Right renal cortex interstitium (tissue), 3 donors: ENCODE results near the gene JPH4. TPM values are rescaled to one million over a fixed set of nuclear protein-coding genes. Genes with fewer than 3 reads are reported as not detected.
"Not testable (repeated sequence)": the region's sequence is repeated elsewhere in the genome, so short reads cannot be mapped to it uniquely, and the experiment has no call there.

Source experiments
- DNase-seq, 3 donors: peaks; one replicate each; pipeline ENCODE4 v3.0.0-alpha.2; 2013; ENCODE audit warnings: low read depth in 3 of 3, low spot score in 2 of 3
- polyA plus RNA-seq, 3 donors: library from polyadenylated mRNA; unstranded; fragments of 120-200 nt; gene quantifications; one replicate each; pipeline ENCODE4 v1.2.1, GENCODE V29; 2013; ENCODE audit not compliant: insufficient read length in 3 of 3

The JPH4 gene
- polyA plus RNA-seq, 3 donors = 8.5 to 10.3 (median 9.1) TPM

- DNase-seq = no peak
These were observed 27.1 kb downstream of the JPH4 start, which contains the start of gene ZFHX2 for GRCh38 chr14:23551266-23552028. ZFHX2 (minus strand) TSS chr14:23551765; CDS start chr14:23535325, 16,440 bp downstream.

- no peak for DNase-seq
These were observed 27.8 kb downstream of the JPH4 start for GRCh38 chr14:23550812-23551265.

GRCh38 chr14:23550131-23550811 is 28.3 kb downstream of the JPH4 start:
- DNase-seq = no peak

GRCh38 chr14:23548351-23549318 is 30.0 kb downstream of the JPH4 start:
- DNase-seq = no peak

- DNase-seq = no peak
These were observed 30.7 kb downstream of the JPH4 start for GRCh38 chr14:23547924-23548323.

GRCh38 chr14:23546450-23547035 is 32.0 kb downstream of the JPH4 start:
- no peak for DNase-seq

GRCh38 chr14:23545740-23546365 is 32.7 kb downstream of the JPH4 start:
- DNase-seq = no peak

- no peak for DNase-seq
These were observed 33.8 kb downstream of the JPH4 start for GRCh38 chr14:23544511-23545447.

- no peak for DNase-seq
These were observed 35.2 kb downstream of the JPH4 start for GRCh38 chr14:23543403-23543802.

- no peak for DNase-seq
These were observed 36.3 kb downstream of the JPH4 start for GRCh38 chr14:23542261-23542660.

GRCh38 chr14:23540141-23540469 is 38.5 kb downstream of the JPH4 start:
- DNase-seq = no peak

GRCh38 chr14:23539248-23540140 is 39.1 kb downstream of the JPH4 start:
- no peak for DNase-seq

- no peak for DNase-seq
These were observed 39.8 kb downstream of the JPH4 start for GRCh38 chr14:23538785-23539184.

- DNase-seq = no peak
These were observed 40.4 kb downstream of the JPH4 start for GRCh38 chr14:23538050-23538718.

GRCh38 chr14:23537351-23538049 is 41.1 kb downstream of the JPH4 start:
- no peak for DNase-seq

GRCh38 chr14:23536906-23537305 is 41.7 kb downstream of the JPH4 start:
- not testable (repeated sequence) for DNase-seq

- DNase-seq = no peak
These were observed 42.1 kb downstream of the JPH4 start for GRCh38 chr14:23536494-23536893.
